Mononuclear cell (primary cell): ENCODE measurements around the gene NAA60. TPM values are rescaled to one million over a fixed set of nuclear protein-coding genes. Genes with fewer than 3 reads are reported as not detected.
"Not testable (repeated sequence)": the region's sequence is repeated elsewhere in the genome, so short reads cannot be mapped to it uniquely, and the experiment has no call there.

Source experiments
- H3K27me3 ChIP-seq: 2 replicates; pipeline ENCODE4 v1.6.0; 2011; ENCODE audit warnings: low read length, control low read depth; ENCODE audit not compliant: insufficient read depth
- H3K4me1 ChIP-seq: 2 replicates; pipeline ENCODE4 v1.5.1; 2011; ENCODE audit warnings: mild to moderate bottlenecking, low read length, control low read depth; ENCODE audit not compliant: insufficient read depth
- H3K4me3 ChIP-seq: 2 replicates; pipeline ENCODE4 v1.5.1; 2011; ENCODE audit warnings: mild to moderate bottlenecking, low read length, moderate library complexity
- H3K9me3 ChIP-seq: 2 replicates; pipeline ENCODE4 v1.5.1; 2011; ENCODE audit warnings: low read depth, mild to moderate bottlenecking, control low read depth, low read length
- total RNA-seq: library from RNA; depleted of rRNA; stranded (reverse); fragments of >200 nt; gene quantifications from one replicate; pipeline ENCODE4 v1.2.3, GENCODE V29; 2012

NAA60 gene
- total RNA-seq, 1 donor: 19.4 TPM

DNA sequence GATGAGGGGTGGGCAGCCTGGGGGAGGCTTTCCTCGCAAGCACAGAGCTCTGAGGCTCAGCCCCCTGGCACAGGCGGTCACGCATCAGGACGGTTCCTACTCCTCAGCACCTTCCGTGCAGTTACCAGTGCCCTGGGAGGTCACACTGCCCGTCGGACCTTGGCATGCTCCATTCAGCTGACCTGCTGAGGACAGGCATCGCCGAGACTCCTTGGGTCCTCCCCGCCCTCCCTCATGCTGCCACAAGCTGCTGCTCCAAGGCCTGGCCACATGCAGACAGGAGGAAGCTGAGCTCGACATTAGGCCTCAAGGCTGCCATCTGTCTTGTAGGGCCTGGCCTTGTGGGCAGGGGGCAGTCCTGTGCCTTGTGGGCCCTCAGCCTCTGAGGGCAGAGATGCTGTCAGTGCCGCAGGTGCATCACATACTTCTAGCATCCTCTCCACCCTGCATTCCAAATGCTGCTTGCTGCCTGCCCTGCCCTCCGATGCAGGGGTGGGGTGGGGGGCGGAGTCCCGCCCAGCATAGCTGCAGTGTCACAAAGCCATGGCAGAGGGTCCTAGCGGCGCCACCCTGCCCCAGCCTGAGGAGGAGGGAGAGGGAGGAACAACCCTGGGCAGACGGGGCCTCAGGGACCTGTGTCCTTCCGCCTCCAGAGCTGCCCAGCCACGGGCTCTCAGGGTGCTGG, 42.5 kb downstream of the NAA60 start:
- Histone ChIP-seq H3K4me1 (no peaks in the 10 kb centered on the region), H3K4me3 (no peak overlapping the region), H3K27me3 (no peaks in the 10 kb centered on the region), H3K9me3 (no peaks in the 10 kb centered on the region)

DNA sequence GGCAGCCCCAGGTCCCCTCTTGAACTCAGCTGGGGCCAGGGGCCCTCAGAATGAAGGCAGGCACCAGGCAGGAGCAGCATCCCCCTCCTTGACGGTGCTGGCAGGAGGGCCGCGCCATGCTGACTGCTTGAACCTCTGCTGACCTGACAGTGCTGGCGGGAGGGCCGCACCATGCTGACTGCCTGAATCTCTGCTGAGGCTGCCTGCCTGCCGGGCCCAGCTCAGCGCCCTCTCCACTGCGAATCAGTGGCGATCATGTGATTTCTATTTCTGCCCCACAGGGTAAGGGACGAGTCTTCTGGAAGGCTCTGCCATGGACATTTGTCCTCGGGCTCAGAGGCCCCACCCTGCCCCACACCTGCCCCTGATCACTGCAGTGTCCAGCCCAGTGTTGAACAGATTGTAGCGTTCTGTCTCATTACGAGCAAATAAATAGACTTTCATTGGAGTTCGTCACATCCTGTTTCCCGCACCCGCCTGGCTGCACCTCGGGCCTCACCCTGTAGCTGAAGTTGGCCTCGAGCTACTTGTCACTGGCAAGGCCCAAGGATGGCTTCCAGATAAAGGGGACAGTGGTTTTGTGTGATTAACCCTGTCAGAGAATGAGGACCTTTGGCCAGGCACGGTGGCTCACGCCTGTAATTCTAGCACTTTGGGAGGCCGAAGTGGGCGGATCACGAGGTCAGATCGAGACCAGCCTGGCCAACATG, 43.2 kb downstream of the NAA60 start:
- Histone ChIP-seq H3K9me3 (no peaks in the 10 kb centered on the region), H3K27me3 (no peaks in the 10 kb centered on the region), H3K4me1 (no peaks in the 10 kb centered on the region), H3K4me3 (no peak overlapping the region)

DNA sequence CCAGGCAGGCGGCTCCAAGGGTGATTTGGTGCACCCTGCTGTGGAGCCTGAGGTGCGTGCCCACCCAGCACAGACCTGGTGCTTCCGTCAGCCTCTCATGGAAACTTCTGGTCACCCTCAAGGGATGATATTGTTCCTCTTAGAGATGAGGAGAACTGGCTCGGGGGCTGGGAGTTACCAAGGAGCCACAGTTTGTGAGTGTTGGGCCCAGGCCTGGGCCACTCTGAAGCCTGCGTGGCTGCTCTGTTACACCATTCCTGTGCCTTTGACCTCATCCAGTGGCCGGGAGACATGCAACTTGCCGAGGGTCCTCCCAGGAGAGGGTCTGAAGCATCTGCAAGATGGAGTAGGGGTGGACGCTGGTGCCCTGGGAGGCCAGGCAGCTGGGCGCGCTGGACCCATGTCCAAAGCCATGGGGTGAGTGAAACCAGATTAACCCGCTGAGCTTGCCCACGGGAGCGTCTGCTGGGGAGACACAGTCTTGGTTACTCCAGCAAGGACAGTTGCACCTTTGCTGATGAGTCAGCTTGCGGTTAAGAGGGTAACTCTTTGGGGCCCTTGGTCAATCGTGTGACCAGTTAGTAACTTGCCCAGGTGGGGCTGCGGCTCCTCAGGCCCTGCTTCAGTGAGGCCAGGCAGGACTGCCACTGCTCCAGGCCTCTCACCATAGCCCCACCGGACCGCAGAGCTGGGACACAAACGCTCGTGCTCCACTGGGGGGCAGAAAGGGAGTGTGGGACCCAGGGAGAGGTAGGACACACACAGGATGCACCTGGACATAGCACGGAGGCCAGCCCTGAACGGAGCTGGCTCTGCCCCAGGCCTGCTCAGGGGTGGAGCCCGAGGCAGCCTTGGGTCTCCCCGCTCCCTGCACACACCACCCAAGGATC, 44.3 kb downstream of the NAA60 start:
- no peaks in the 10 kb centered on the region for H3K9me3 ChIP-seq
- no peak overlapping the region for H3K4me3 ChIP-seq
- H3K4me1 ChIP-seq: no peaks in the 10 kb centered on the region
- H3K27me3 ChIP-seq: no peaks in the 10 kb centered on the region

DNA sequence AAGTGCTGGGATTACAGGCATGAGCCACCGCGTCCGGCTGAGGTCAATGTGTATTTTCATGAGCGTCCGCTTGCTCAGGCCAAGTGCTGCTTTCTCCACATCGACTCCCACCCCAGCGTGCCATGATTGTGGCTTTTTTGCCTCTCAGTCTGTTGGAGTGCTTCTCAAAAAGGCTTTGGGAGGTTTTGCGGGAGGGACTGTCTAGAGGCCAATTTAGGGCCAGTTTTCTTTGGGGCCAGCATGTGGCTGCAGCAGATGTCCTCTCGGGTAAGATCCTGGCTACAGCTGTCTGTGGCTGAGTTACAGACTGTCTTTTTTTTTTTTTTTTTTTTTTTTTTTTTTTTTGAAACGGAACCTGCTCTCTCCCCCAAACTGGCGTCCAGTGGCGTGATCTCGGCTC, 45.3 kb downstream of the NAA60 start:
- no peaks in the 10 kb centered on the region for H3K27me3 ChIP-seq

DNA sequence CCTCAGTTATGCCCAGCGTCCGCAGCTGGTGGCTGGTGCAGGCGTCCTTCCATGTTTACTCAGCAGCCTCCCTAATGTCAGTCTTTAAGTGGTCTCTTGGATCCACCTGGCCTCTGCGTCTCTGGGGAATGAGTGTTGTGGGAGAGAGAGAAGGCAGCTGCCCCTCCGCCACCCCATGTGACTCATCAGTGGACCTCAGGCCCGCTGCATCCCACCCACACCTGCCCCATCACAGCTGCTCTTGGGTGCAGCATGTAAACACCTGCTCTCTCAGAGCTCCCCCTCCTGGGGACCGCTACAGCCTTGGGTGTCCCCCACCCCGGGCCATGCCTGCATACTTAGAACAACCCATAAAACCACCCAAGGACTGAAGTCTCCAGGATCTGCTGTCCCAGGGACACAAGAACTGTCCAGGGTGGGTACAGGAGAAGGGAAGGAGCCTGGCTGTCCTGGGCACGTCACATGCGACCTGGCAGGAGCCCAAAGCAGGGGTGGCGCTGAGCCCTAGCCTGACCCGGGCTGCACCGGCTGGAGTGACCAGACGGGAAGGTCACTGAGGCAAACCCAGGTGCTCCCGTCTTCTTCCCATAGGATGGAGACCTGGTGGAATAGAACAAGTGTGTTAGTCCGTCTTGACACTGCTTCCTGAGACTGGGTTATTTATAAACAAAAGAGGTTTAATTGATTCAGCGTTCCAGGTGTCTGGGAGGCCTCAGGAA, 47.6 kb downstream of the NAA60 start:
- Histone ChIP-seq H3K4me1 (no peaks in the 10 kb centered on the region), H3K4me3 (no peak overlapping the region), H3K27me3 (no peaks in the 10 kb centered on the region), H3K9me3 (no peaks in the 10 kb centered on the region)

More for the DNA sequence above, 45.3 kb downstream of the NAA60 start:
- H3K4me1 ChIP-seq: no peaks in the 10 kb centered on the region
- H3K4me3 ChIP-seq: no peak overlapping the region
- no peaks in the 10 kb centered on the region for H3K9me3 ChIP-seq

DNA sequence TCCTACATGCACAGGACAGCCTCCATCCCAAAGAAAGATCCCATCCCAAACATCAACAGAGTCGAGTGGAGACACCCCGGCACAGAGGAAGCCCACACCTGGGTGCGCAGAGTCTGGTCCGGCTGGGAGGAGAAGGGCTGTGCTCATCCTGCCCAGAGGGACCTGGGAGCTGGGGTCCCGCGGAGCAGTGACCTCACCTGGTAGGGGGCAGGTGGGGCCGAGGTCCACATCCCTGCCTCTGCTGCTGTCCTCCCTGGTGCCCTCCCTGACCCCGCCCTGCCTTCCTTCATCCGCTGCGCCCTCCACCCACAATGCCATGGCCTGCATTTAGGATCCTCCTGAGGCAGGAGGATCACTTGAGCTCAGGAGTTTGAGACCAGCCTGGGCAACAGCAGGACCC, 48.9 kb downstream of the NAA60 start:
- no peaks in the 10 kb centered on the region for H3K9me3 ChIP-seq
- no peaks in the 10 kb centered on the region for H3K27me3 ChIP-seq
- H3K4me3 ChIP-seq: no peak overlapping the region
- H3K4me1 ChIP-seq: no peaks in the 10 kb centered on the region

DNA sequence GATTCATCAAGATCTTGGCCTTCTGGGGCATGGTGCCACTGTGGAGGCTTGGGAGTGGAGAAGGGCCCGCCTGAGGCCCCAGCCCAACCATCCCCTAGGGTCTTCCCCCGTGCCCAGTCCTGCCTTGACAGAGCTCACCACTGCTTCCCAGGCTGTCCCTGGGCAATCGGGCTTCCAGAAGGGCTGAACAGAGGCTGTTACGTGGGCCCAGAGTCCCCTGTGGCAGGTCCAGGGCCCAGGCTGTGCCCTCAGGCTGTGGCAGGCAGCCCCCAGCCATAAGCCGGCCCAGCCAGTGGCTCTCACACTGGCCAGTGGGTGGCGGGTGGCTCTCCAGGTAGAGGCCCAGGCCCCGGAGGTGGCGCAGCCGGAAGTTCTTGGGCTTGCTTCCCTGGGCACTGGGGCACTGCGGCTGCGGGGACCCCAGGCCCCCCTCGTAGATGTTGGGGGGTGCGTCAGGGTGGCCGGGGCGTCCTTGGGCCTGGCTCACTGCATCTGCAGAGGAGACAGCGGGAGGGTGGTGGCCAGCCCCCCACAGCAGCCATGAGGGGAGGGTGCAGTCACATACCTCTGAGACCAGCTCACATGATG, 51.0 kb downstream of the NAA60 start:
- Histone ChIP-seq H3K4me3 (no peak overlapping the region), H3K9me3 (no peaks in the 10 kb centered on the region), H3K27me3 (no peaks in the 10 kb centered on the region), H3K4me1 (no peaks in the 10 kb centered on the region)

DNA sequence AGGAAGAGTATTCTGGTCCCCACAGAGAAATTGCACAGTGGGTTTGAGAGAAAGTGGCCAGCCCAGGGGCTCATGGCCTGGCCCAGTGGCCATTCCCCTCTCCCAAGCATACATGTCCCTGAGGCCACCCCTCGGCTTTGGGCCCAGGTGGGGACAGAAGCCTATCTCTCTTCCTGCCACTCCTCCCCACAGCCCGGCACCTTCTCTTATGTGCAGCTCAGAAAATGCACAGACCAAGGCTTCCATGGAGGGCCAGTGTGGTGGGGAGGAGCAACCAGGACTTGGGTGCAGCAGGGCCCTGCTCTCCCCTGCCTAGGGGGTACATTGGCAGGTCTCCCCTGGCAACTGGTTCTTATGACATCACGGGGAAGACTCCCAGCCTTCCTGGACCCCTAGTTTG, 51.7 kb downstream of the NAA60 start, which contains the start of gene C16orf90:
Gene C16orf90 (minus strand): TSS at position 314 of the 400 bp plus-strand sequence. CDS start 68 bp downstream, at position 246.
- Histone ChIP-seq H3K27me3 (no peaks in the 10 kb centered on the region), H3K4me1 (peaks cover 6% of the 10 kb centered on the region), H3K9me3 (no peaks in the 10 kb centered on the region), H3K4me3 (no peak within 1 kb of the TSS)

DNA sequence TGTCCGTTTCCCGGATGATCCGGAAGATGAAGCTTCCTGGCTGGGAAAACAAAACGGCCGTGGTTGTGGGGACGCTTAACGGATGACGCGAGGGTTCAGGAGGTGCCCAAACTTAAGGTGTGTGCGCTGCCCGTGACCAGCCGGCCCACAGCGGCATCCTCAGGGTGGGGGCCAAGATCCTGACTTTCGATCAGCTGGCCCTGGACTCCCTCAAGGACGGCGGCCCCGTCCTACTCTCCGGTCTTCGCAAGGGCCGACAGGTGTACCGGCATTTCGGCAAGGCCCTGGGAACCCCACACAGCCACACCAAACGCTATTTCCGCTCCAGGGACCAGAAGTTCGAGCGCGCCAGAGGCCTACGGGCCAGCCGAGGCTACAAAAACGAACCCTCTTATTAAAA, 52.9 kb downstream of the NAA60 start:
- Histone ChIP-seq H3K9me3 (no peaks in the 10 kb centered on the region), H3K4me1 (peaks cover 16% of the 10 kb centered on the region), H3K27me3 (no peaks in the 10 kb centered on the region), H3K4me3 (no peak overlapping the region)

DNA sequence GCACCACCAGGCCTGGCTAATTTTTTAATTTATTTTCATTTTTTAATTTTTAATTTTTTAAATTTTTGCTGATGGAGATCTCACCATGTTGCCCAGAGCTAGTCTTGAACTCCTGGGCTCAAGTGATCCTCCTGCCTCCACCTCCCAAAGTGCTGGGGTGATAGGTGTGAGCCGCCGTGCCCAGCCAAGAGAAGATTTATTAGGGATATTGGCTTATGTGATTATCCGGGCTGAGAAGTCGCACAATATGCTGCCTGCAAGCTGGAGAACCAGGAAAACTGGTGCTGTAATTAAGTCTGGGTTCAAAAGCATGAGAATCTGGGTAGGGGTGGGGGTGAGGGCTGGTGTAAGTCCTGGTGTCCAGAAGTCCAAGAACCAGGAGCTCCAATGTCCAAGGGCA, 54.3 kb downstream of the NAA60 start:
- H3K4me3 ChIP-seq: no peak overlapping the region
- peaks cover 30% of the 10 kb centered on the region for H3K4me1 ChIP-seq

DNA sequence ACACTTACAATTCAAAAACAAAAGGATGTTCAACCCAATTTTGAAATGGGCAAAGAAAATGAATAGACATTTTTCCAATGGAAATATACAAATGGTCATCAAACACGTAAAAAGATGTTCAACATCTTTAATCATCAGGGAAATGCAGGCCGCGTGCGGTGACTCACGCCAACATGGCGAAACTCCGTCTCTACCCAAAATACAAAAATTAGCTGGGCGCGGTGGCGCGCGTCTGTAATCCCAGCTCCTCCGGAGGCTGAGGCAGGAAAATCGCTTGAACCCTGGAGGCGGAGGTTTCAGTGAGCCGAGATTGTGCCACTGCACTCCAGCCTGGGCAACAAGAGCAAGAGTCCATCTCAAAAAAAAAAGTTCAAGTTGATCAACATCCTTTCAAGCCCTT, 55.5 kb downstream of the NAA60 start:
- Histone ChIP-seq H3K9me3 (no peaks in the 10 kb centered on the region), H3K27me3 (no peaks in the 10 kb centered on the region), H3K4me1 (peaks cover 39% of the 10 kb centered on the region), H3K4me3 (no peak overlapping the region)

More for the DNA sequence above, 54.3 kb downstream of the NAA60 start:
- Histone ChIP-seq H3K9me3 (no peaks in the 10 kb centered on the region), H3K27me3 (no peaks in the 10 kb centered on the region)

DNA sequence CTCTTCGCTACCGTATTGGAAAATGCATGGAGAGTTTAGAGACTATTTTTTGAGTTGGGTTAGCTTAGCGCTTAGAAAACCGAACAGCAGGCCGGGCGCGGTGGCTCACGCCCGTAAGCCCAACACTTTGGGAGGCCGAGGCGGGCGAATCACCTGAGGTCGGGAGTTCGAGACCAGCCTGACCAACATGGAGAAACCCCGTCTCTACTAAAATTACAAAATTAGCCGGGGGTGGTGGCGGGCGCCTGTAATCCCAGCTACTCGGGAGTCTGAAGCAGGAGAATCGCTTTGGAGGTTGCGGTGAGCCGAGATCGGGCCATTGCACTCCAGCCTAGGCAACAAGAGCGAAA, 57.9 kb downstream of the NAA60 start:
- not testable (repeated sequence) for H3K27me3 ChIP-seq, H3K9me3 ChIP-seq
- peak overlapping the region; percentile 65 for H3K4me3 ChIP-seq
- H3K4me1 ChIP-seq: peaks cover 39% of the 10 kb centered on the region

DNA sequence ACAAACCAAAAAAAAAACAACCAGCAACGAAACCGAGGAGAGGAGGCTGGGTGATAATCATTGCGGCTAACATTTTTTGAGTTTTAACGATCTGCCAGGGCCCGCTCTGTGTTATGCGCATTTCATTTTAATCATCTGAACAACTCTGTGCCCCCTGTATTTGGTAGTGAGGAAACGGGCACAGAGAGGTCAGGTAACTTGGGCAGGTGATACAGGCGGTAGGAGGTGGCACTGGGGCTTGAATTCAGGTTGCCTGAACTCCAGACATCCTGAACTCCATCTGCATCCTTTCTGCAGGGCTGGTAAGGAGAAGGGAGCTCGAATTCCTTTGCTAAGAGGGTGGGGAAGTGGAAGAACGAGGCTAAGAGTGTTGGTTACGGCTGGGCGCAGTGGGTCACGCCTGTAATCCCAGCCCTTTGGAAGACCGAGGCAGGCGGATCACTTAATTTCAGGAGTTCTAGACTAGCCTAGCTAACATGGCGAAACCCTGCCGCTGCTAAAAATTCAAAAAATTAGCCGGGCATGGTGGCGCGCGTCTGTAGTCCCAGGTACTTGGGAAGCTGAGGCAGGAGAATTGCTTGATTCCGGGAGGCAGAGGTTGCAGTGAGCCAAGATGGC, 58.4 kb downstream of the NAA60 start:
- Histone ChIP-seq H3K4me3 (no peak overlapping the region), H3K27me3 (no peaks in the 10 kb centered on the region), H3K9me3 (no peaks in the 10 kb centered on the region), H3K4me1 (peaks cover 39% of the 10 kb centered on the region)

DNA sequence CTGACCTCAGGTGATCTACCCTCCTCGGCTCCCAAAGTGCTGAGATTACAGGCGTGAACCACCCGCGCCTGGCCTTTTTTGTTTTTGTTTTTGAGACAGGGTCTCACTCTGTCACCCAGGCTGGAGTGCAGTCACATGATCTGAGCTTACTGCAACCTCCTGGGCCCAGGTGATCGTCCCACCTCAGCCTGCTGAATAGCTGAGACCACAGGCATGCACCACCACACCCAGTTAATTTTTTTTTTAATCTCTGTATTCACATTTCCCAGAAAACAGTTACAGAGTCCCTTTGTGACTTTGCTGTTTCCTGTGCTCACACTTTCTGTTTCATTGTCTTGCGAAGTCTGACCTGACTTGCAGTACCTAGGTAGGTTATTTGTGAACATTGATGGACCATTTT, 60.0 kb downstream of the NAA60 start:
- Histone ChIP-seq H3K4me3 (no peak overlapping the region), H3K4me1 (peaks cover 39% of the 10 kb centered on the region), H3K27me3 (no peaks in the 10 kb centered on the region), H3K9me3 (no peaks in the 10 kb centered on the region)
